ENCODE data around the gene CAPN5.
A peak's percentile ranks its signal among the peaks of the same experiment; 100 is the strongest.

CAPN5 gene

DNA sequence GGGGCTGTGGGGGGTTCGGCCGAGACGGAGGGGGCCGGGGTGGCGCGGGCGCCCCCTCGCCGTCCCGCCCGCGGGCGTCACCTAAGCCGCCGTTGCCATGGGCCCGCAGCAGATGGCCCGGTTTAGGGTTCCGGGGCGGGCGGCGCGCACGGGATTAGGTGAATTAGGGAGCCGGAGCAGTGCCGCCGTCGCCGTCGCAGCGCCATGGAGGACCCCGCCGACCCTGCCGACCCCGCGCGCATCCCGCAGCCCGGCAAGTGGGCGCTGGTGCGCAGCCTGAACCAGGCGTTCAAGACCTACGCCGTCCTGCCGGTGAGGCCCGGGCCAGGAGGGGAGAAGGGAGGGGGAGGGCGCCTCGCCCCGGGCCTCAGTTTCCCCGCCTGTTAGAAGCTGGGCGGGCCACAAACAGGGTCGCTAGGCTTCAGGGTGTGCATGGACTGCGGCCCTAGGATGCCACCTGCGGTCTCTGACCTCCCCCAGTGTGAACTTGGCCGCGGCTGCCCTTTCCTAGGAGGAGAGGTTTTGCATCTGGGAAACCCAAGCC lies 71.4 kb downstream of the CAPN5 start:
- DNase-seq, result no peak

DNA sequence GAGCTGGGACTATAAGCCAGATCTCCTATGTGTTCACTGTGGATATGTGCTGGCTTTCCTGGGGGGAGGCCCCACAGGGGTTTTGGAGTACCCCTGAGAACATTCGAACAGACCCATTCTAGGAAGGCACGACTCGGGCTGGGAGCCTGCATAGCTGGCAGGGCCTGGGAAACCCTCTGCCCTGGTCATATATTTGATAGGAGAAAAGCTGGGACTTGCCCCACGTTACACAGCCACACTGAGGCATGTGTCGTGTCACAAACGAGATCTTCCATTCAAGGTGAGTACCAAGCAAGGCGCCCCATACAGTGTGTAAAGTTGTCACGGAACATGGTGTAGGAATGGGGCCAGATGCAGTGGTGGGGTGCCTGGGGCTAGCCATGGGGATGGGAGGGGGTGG lies 72.4 kb downstream of the CAPN5 start:
- DNase-seq, result no peak

DNA sequence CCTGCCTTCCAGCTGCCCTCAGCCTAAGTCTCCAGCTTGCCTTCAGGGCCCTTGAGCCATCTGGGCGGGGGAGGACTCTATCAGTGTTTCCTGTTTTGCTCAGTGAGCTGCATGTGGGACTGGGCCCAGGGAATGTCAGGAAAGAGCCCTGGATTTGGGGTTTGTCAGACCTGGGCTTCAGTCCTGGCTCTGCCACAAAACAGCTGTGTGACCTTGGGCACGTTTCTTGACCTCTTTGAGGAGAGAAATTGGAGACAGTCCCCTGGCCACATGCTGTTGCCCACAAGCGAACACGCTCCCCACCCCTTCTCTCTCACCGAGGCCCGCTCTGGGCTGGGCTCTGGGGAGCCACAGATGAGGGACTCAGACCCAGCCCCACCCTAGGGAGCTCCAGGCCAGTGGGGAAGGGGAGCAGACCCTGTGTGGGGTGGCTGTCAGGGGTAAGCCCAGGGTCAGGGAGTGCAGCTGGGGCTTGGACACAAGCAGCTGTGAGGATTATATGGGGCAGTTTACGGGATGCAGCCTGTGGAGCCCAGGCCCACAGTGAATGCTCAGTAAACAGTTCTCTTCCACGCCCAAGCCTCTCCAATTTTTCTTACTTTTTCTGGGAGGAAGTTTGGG lies 73.6 kb downstream of the CAPN5 start:
- DNase-seq, result no peak

DNA sequence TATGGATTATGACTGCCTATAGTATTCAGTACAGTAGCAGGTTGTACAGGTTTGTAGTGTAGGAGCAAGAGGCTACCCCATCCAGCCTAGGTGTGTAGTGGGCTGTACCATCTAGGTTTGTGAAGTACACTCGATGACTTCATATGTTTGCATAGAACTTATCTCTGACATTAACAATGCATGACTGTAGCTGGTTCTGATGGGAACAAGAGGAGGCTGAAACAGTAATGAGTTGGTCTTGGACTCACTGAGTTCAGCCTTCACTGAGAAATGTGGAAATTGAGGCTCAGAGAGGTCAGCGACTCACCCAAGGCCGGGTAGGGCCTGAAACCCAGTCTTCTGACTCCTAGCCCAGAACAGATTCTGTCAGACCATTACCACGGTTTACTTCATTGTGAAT lies 74.3 kb downstream of the CAPN5 start:
- DNase-seq, result no peak

DNA sequence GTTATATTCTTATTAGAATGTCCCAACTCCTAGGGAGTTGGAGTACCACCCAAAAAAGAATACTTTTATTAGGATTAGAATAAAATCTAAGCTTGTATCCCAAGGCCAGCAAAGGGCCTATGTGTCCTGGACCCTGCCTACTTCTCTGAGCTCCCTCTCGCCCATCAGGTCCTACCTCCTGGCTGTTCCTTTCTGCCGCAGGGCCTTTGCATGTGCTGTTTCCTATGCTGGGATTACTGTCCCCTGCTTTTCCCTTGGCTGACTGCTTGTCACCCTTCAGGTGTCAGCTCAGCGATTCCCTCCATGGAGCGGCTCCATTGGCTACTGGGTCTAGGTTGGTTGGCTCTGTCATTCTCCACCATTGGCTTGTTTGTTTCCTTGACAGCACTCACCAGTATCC lies 74.7 kb downstream of the CAPN5 start:
- DNase-seq, result no peak

DNA sequence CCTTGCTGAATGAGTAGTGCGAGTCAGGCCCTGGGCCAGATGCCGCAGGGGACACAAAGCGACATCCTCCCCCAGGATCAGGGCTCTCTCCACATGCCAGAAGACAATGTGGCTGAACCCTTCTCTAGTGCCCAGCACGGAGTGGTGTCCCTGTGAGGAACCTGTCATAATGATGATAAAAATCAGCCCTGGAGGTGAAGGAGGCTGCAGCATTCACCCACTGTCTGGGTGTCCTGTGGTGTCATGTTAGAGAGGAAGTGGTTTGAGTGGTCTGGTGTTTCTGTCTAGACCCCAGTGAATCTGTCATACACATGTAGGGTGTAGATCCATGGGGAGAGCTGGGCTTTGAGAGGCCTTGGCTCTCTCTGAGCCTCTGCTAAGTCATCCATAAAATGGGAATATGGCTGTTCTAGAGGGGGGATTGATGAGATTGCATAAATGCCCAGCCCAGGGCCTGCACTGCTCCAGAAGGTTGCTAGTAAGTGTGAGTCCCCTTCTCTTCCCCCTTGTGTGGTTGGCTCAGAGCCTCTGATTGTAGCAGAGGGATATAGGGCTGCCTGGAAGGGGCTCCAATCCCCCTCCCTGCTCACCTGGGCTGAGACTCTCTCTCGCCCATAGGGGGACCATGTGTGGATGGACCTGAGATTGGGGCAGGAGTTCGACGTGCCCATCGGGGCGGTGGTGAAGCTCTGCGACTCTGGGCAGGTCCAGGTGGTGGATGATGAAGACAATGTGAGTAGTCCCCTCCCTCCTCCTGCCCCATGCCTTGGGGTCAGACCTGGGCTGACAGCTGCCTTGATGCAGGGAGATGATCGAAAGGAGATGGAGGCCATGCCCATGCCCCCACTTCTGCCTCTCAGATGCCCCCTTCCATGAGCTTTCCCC lies 75.6 kb downstream of the CAPN5 start:
- no peak for DNase-seq

DNA sequence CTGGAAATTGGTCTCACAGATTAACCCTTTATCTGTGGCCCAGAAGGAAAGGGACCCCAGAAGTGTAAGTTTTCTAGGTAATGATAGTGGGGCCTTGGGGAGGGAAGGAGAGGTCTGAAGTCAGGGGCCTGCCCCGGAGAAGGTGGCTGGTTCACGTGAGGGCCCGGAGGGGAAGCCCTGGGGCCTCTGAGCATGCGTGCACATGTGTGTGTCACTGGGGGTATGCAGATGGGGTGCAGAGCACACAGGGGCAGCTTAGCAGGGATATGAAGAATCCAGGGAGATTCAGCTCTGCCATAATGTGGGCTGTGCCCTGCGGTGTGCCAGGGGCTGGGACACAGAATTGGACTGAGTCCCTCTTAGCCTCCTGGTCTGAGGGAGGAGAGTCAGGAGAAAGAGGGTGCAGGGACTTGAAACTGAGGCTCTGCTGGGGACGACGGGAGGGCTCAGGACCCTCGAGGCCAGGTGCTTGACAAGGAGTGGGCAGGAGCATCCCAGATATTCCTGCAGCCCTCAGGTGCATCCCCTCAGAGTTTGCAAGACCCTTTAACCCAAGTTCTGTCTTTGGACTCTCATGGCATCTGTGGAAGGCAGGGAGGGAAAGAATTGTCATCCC lies 76.7 kb downstream of the CAPN5 start:
- DNase-seq, result no peak

DNA sequence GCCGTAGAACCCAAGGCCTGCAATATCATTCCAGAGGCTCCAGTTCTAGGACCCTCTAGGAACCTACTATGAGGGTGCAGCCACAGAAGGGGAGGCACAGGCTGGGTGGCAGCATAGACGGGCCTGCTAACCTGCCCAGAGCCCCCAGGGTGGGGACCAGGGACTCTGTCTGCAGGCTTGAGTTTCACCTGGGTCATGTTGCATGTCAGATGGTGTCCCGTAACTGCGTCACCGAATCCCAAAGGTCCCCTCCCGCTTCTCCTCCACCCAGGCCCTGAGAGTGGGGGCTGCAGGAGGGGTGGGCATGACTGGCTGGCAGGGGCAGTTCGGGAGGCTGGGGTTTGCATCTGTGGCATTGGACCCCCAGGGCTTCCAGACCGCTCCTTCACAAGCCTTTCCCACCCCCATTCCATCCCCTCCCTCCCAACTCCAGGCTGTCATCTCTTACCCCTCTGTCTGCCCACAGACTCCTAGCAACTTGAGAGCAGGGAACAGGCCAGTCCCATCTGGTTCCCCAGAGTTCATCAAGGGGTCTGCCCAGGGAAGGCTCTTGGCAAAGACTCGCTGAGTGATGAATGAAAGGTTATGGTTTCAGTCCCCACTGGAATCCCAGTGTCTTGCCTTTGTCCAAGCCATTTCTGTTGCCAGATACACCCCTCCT lies 77.6 kb downstream of the CAPN5 start:
- DNase-seq, result no peak

DNA sequence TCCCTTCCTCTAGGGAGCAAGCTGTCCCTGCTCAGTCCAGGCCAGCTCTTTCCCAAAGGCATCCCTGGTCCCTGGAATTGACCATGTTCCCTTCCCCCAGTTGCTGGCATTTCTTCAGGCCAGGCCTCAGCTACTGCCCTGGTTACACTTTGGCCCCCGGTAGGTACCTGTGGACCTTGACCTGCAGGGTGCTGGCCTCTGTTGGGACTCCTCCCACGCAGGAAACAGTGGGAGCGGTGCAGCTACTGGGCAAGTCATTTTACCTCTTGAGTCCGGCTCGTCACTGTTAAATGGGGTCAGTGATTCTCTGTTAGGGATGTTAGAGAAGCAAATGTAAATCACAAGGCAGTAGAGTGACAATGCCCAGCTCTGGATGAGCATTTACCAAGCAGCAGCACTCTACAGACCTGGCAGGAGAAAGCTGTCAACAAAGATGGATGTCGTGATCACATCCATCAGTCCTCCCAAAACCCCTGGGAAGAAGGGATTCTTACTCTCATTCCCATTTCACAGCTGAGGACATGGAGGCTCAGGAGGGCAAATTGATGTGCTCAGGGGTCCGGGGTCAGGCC lies 78.2 kb downstream of the CAPN5 start:
- no peak for DNase-seq

DNA sequence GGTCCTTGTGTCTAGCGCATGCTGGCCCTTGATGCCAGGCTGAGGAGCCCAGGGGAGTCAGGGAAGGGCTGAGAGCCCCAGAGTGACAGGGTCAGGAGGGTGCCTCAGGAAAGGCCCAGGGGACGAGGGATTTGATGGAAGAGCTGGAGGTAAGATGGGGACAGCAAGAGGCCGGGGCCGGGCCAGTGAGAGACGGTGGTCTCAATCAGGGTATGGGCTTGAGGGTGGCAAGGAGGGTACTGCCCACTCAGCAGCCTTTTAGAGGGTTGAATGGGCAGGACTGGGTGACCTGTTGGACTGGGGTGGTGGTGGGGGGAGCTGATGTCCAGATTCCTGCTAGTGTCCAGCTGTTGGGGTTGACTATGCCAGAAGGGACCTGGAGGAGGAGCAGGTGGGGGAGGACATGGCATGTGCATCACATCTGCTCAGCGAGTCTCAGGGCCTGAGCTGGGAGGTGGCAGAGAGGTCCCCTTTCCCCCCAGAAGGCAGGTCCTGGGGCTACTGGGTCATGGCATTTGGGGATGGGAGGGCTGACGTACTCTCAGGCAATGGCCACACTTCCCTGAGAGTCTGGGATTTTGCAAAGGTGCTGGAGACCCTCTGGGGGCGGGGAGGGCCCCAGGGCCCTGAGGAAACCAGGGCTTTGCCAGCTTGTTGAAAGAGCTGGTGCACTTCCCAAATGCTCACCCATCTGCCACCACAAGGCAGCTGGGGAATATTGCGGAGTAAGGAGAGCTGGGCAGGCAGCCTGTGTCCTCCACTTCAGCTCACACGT lies 79.7 kb downstream of the CAPN5 start:
- DNase-seq, result no peak

DNA sequence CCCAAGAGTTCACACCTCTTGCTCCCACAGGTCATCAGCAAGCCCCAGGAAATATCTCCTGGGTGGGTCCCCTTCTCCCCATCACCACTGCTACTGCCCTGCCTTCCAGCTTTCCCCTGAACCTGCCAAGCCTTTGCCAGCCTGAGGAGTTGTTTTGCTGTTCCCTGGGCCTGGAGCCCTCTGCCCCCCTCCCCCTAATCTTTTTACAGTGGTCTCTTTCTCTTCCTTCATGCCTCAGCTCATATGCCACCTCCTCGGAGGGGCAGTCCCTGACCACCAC lies 80.2 kb downstream of the CAPN5 start:
- DNase-seq, result no peak

DNA sequence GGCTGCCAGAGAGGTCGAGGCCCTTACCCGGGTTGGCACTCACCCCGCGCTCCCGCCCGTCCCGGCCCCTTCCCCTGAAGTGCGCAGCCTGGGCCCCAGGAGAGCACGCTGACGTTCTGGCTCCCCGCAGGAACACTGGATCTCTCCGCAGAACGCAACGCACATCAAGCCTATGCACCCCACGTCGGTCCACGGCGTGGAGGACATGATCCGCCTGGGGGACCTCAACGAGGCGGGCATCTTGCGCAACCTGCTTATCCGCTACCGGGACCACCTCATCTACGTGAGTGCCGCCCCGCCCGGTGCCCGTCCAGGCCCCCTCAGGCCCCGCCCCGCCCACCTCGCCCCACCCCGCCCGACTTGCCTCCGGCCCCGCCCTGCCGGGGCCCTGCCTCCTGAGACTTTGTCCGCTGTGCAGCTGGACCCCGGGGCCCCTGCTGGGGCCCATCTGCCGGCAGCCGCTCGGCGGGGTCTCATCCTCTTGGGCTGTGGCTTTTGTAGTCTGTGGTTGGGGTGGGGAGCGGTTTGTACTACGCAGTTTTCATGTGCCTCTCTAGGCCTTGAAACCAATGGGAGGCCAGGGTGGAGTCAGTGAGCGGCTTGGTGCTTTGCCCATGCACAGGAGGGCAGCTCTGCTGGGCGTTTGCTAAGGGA lies 81.0 kb downstream of the CAPN5 start:
- no peak for DNase-seq

DNA sequence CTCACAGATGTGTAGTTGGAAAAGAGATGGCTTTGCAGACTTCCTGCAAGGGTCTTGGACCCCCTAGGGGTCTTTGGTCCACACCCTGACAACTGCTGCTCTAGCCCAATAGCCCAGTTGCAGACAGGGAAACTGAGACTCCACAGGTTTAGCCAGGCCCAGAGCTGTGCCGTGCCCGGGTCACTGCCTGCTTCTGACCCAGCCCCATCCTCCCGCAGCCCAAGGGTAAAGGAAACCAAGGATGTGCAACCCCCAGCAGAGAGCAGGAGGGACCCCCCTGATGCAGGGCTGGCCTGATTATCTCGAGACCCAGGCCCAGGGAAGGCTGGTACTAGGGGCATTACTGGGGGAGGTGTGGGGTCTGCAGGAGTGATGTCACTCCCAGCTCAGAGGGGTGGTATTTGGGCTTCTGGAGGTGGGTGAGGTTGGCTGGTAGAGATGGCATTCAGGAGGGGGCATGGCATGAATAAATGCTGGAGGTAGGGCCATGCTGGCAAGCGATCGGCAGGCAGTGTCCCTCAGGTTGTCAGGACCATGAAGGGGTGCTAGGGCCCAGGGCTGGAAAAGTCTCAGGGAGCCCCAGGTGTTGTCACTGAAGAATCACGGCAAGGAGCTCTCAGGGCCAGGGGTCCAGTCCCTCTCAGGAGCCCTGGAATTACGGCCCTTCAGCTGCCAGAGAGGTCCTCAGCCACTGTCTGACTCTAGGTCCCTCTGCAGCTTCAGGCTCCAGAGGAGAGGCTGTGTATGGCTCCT lies 82.4 kb downstream of the CAPN5 start:
- no peak for DNase-seq

DNA sequence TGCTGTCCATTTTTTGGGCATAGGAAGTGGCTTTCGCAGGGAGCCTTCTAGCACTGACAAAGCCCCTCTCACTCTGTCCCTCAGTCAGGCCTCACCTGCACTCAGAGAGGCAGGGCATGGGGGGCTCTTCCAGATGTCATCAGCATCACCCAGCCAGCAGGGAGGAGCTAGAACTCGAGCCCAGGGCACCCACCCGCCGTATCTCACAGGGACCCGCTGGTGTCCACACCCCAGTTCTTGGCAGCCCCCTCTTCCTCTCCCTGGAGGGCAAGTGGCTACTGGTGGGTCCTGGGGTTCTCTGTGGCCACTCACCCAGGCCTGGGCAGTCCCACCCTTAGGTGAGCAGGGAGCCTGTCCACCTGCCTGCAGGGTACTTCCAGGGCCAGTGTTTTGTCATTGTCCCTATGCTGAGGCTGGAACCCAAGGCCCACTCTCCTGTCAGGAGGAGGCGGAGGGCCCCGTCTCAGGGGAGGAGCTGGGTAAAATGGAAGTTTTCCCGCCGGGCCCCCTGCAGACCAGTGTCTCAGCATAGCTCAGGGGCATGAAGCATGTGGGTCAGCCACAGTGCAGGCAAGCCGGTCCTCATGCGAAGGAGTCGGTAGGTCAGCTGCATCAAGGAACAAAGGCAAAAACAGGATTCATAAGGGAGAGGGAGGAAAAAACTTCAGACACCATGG lies 83.1 kb downstream of the CAPN5 start:
- DNase-seq, result no peak

DNA sequence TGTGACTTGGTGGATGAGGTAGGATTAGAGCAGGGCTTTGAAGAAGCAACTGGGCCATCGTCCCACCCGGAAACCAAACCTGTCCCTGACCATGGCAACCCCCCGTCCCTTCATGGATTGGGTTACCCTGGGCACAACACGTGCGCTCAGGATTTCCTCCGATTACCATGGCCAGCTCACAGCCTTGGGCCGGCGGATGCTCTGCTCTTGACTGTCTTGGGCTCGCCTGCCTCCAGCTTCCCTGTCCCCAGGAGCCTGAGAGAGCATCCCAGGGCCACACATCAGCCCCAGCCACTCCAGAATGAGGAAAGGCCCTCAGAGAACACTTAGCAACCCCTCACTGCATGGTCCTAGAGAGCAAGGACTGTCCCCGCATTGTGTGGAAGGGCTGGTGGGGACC lies 84.1 kb downstream of the CAPN5 start:
- DNase-seq, result no peak

DNA sequence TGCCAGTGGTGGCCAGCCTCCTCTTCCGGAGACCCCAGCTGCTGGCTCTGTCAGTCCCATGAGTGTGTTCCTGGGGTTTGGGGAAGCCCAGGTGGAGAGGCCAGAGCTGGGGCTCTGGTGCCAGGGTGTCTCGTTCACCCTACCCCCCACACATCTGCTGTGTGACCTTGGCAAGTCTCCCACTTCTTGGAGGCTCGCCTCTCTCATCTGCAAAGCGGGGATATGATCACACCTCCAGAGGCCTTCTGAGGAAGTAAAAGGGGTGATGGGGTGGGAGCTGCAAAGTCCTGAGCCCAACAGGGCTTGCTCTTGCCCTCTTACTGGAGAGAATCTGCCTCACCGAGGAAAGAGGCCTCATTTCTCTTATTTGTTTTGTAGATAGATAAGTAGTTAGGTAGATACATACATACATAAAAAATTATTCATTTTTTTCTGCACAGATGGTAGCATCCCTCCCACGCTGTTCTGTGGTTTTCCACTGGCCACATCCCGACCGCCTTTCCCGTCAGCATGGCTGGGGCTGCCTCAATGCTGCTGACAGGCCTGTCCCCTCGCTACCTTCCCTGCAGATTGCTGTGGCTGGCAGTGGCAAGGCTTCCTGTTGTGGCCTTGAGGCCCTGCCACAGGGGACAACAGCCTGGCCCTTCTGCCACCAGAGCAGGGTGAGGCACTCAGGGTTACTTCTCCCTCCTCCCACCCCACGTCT lies 85.2 kb downstream of the CAPN5 start:
- DNase-seq, result peak; percentile 39 to 57

DNA sequence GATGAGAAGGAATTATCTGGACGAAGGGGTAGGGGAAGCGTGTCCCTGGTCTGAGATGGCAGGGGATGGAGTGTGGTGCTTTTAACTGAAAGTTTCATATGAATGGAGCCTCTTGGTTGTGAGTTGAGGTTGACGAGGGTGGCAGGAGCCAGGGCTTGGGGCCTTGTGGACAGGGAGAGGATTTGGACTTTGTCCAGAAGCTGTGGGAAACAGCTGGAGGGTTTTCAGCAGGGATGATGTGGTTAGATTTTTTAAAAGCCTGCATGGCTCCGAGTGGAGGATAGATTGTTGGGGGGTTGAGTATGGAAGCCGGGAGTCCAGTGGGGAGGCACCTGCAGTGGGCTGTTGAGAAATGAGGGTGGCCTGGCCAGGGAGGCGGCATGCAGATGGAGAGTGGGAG lies 86.1 kb downstream of the CAPN5 start:
- no peak for DNase-seq

DNA sequence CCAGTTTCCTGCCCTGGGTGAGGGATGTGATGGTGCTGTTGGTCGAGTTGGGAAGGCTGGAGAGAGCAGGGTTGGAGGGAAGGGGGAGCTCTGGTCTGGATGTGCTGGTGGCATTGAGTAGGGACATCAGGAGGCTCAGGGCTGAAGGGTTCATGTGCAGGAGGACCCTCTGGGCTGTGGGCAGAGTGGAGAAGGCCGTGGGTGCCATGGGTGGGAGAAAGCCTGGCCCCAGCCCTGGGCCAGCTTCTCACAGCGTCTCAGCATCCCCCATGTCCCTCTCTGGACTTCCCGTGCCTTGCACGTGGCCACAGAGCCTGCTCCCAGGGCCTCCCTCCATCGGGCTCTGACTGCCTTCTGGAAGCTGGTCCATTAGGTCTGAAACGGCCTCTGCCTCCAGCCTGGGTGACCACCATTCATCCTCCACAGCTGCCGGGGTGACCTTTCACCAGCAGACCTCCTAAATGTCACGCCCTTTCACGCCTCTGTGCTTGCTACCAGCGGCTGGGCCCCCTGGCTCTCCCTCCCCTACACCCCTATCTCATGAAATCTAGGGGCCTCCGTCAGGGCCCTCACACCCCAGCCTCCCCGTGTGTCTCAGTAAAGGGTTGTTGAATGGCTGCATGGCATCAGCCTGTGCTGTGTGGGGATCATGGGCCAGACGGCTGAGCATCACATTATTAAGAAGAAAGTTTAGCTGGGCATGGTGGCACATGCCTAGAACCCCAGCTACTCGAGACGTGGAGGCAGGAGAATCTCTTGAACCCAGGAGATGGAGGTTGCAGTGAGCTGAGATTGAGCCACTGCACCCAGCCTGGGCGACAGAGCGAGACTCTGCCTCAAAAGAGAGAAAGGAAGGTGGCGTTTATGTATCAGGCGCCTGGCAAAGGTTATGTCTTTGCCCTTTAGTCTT lies 86.8 kb downstream of the CAPN5 start:
- DNase-seq, result no peak

All from AML-193 (cell line).